ENCODE data around the gene DOHH. TPM values are rescaled to one million over a fixed set of nuclear protein-coding genes. Genes with fewer than 3 reads are reported as not detected.
A peak's percentile ranks its signal among the peaks of the same experiment; 100 is the strongest.

The DOHH gene
- total and polyA plus RNA-seq, 9 of the 15 experiments (the other 6 are each of a cell fraction or from before 2014, with no cell fraction given): 0.14 to 47.2 (median 5.1) TPM

DNA sequence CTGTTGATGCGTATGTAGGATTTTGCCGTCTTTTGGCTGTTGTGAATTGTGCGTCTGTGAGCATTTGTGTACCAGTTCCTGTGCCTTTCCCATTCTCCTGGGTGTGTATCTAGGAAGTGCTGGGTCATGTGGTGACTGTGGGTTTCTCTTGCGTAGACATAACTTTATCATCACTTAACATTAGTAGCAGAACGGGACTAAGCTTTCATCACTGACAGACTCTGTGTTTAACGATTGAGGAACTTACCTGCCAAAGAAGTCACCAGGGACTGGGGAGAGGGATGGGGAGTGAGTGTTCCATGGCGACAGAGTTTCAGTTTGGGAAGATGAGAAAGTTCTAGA is 20.6 kb upstream of the DOHH start (continued):
- TF ChIP-seq, protein P1, sequence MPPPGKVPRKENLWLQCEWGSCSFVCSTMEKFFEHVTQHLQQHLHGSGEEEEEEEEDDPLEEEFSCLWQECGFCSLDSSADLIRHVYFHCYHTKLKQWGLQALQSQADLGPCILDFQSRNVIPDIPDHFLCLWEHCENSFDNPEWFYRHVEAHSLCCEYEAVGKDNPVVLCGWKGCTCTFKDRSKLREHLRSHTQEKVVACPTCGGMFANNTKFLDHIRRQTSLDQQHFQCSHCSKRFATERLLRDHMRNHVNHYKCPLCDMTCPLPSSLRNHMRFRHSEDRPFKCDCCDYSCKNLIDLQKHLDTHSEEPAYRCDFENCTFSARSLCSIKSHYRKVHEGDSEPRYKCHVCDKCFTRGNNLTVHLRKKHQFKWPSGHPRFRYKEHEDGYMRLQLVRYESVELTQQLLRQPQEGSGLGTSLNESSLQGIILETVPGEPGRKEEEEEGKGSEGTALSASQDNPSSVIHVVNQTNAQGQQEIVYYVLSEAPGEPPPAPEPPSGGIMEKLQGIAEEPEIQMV (tag; conservative IDR thresholded peaks at IDR 0.05; ENCODE audit: low read depth): no peak
- TF ChIP-seq PHF20 (IDR thresholded peaks at IDR 0.05; ENCODE audit: partially characterized antibody) (no peak), MEIS2 (IDR thresholded peaks at IDR 0.05; ENCODE audit: partially characterized antibody) (peak; percentile 82), SREBF1 (IDR thresholded peaks at IDR 0.05; ENCODE audit: borderline replicate concordance, low read depth, low read length) (no peak), NFE2L1 (tag; IDR thresholded peaks at IDR 0.05; ENCODE audit: borderline replicate concordance, low read depth) (no peak), MAFF (IDR thresholded peaks at IDR 0.05; ENCODE audit: low read length) (peak; percentile 63), ELF1 (tag; IDR thresholded peaks at IDR 0.05) (no peak), SNRNP70 (optimal IDR thresholded peaks at IDR 0.05; ENCODE audit: low read depth, low read length) (no peak), KDM5B (IDR thresholded peaks at IDR 0.05; ENCODE audit: insufficient replicate concordance, low read depth, low read length) (no peak), NFE2 (IDR thresholded peaks at IDR 0.05; ENCODE audit: low read depth) (peak; percentile 84), RFX1 (IDR thresholded peaks at IDR 0.05) (no peak), MAFK (IDR thresholded peaks at IDR 0.05; ENCODE audit: low read length) (peak; percentile 68), SRF (CRISPR knock-in tag; IDR thresholded peaks at IDR 0.05) (no peak), RFX5 (IDR thresholded peaks at IDR 0.05; ENCODE audit: low read depth, low read length) (no peak)
- TF ChIP-seq, protein P2, sequence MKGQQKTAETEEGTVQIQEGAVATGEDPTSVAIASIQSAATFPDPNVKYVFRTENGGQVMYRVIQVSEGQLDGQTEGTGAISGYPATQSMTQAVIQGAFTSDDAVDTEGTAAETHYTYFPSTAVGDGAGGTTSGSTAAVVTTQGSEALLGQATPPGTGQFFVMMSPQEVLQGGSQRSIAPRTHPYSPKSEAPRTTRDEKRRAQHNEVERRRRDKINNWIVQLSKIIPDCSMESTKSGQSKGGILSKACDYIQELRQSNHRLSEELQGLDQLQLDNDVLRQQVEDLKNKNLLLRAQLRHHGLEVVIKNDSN (CRISPR knock-in tag; IDR thresholded peaks at IDR 0.05): peak; percentile 64
- TF ChIP-seq, protein P3, sequence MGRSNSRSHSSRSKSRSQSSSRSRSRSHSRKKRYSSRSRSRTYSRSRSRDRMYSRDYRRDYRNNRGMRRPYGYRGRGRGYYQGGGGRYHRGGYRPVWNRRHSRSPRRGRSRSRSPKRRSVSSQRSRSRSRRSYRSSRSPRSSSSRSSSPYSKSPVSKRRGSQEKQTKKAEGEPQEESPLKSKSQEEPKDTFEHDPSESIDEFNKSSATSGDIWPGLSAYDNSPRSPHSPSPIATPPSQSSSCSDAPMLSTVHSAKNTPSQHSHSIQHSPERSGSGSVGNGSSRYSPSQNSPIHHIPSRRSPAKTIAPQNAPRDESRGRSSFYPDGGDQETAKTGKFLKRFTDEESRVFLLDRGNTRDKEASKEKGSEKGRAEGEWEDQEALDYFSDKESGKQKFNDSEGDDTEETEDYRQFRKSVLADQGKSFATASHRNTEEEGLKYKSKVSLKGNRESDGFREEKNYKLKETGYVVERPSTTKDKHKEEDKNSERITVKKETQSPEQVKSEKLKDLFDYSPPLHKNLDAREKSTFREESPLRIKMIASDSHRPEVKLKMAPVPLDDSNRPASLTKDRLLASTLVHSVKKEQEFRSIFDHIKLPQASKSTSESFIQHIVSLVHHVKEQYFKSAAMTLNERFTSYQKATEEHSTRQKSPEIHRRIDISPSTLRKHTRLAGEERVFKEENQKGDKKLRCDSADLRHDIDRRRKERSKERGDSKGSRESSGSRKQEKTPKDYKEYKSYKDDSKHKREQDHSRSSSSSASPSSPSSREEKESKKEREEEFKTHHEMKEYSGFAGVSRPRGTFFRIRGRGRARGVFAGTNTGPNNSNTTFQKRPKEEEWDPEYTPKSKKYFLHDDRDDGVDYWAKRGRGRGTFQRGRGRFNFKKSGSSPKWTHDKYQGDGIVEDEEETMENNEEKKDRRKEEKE (IDR thresholded peaks at IDR 0.05; ENCODE audit: borderline replicate concordance in 1 of 2, control insufficient read depth in 1 of 2, low read depth in 2 of 2, low read length in 1 of 2): no peak
- TF ChIP-seq, protein P4, sequence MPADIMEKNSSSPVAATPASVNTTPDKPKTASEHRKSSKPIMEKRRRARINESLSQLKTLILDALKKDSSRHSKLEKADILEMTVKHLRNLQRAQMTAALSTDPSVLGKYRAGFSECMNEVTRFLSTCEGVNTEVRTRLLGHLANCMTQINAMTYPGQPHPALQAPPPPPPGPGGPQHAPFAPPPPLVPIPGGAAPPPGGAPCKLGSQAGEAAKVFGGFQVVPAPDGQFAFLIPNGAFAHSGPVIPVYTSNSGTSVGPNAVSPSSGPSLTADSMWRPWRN (IDR thresholded peaks at IDR 0.05; ENCODE audit: low read depth): no peak
- TF ChIP-seq, protein P5, sequence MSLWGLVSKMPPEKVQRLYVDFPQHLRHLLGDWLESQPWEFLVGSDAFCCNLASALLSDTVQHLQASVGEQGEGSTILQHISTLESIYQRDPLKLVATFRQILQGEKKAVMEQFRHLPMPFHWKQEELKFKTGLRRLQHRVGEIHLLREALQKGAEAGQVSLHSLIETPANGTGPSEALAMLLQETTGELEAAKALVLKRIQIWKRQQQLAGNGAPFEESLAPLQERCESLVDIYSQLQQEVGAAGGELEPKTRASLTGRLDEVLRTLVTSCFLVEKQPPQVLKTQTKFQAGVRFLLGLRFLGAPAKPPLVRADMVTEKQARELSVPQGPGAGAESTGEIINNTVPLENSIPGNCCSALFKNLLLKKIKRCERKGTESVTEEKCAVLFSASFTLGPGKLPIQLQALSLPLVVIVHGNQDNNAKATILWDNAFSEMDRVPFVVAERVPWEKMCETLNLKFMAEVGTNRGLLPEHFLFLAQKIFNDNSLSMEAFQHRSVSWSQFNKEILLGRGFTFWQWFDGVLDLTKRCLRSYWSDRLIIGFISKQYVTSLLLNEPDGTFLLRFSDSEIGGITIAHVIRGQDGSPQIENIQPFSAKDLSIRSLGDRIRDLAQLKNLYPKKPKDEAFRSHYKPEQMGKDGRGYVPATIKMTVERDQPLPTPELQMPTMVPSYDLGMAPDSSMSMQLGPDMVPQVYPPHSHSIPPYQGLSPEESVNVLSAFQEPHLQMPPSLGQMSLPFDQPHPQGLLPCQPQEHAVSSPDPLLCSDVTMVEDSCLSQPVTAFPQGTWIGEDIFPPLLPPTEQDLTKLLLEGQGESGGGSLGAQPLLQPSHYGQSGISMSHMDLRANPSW (CRISPR knock-in tag; IDR thresholded peaks at IDR 0.05): no peak
